CD4-positive, alpha-beta T cell treated with Interferon gamma for 1 hour (primary cell): ENCODE data around the gene TM7SF2.

Experiments used
- DNase-seq: peaks from one replicate; pipeline ENCODE4 v3.0.0-alpha.2; 2020

The TM7SF2 gene

GRCh38 chr11:65095427-65095826 lies 16.2 kb upstream of the TM7SF2 start:
- DNase-seq, result no peak

GRCh38 chr11:65095974-65096806 lies 15.5 kb upstream of the TM7SF2 start, which contains the start of gene VPS51:
Gene VPS51, plus strand, starts transcription at chr11:65096214. Its CDS starts 37 bp downstream, at chr11:65096251.
- peak; percentile 87 for DNase-seq

- DNase-seq, result no peak
Measured at GRCh38 chr11:65096926-65097325, 14.7 kb upstream of the TM7SF2 start.

GRCh38 chr11:65100674-65101350 lies 10.9 kb upstream of the TM7SF2 start:
- no peak for DNase-seq

GRCh38 chr11:65102142-65103095 lies 9.3 kb upstream of the TM7SF2 start:
- no peak for DNase-seq

GRCh38 chr11:65103476-65103875 lies 8.2 kb upstream of the TM7SF2 start:
- no peak for DNase-seq

- DNase-seq, result no peak
Measured at GRCh38 chr11:65104628-65105027, 7.0 kb upstream of the TM7SF2 start.

GRCh38 chr11:65107078-65107477 lies 4.6 kb upstream of the TM7SF2 start:
- no peak for DNase-seq

- no peak for DNase-seq
Measured at GRCh38 chr11:65107751-65108468, 3.8 kb upstream of the TM7SF2 start.

- no peak for DNase-seq
Measured at GRCh38 chr11:65108469-65109123, 3.1 kb upstream of the TM7SF2 start.

- DNase-seq, result no peak
Measured at GRCh38 chr11:65109231-65110198, 2.2 kb upstream of the TM7SF2 start.

GRCh38 chr11:65110354-65110861 lies 1.3 kb upstream of the TM7SF2 start:
- DNase-seq, result peak; percentile 89

GRCh38 chr11:65111159-65111743 lies 421 bp upstream of the TM7SF2 start:
- DNase-seq, result no peak

GRCh38 chr11:65112546-65113360 lies 1.1 kb downstream of the TM7SF2 start:
- peak; percentile 76 for DNase-seq

GRCh38 chr11:65113361-65113756 lies 1.7 kb downstream of the TM7SF2 start:
- DNase-seq, result no peak

- no peak for DNase-seq
Measured at GRCh38 chr11:65113839-65114238, 2.2 kb downstream of the TM7SF2 start.

GRCh38 chr11:65114538-65115171 lies 3.0 kb downstream of the TM7SF2 start:
- DNase-seq, result no peak

GRCh38 chr11:65115361-65116082 lies 3.9 kb downstream of the TM7SF2 start:
- no peak for DNase-seq
